GM12878 (cell line): ENCODE results near the gene PTX4. TPM values are rescaled to one million over a fixed set of nuclear protein-coding genes. Genes with fewer than 3 reads are reported as not detected.

Source experiments
- ATAC-seq: fragments of 200-7000 bp; cut with Tn5 transposase; 3 replicates; pipeline ENCODE4 v1.9.1; 2020; ENCODE audit warnings: mild to moderate bottlenecking, moderate library complexity
- BruUV-seq: library from RNA; stranded (reverse); fragments of 400-500 nt; replicated peaks from 2 replicates; lab custom pipeline; 2021; lab: Mats Ljungman, UMichigan
- CTCF ChIA-PET: fragments of 300-600 bp; sonication (Branson Sonifier 250); formaldehyde crosslinking; extraction: SDS; loops from one replicate; lab custom pipeline; 2021; ENCODE audit warnings: inconsistent platforms; lab: Yijun Ruan, JAX
- POLR2A ChIA-PET: fragments of 350-600 bp; formaldehyde crosslinking; extraction: SDS; loops from one replicate; lab custom pipeline; 2021; ENCODE audit warnings: inconsistent platforms; lab: Charles Lee
- RAD21 ChIA-PET: fragments of 300-600 bp; sonication (Branson Sonifier 250); formaldehyde crosslinking; loops from one replicate; lab custom pipeline; 2023; ENCODE audit warnings: antibody characterized with exemption; ENCODE audit not compliant: unreplicated experiment; lab: Charles Lee
- SMC1A ChIA-PET: fragments of 300-600 bp; sonication (Branson Sonifier 250); formaldehyde crosslinking; loops from one replicate; lab custom pipeline; 2023; ENCODE audit not compliant: unreplicated experiment, uncharacterized antibody; lab: Charles Lee
- DNase-seq: peaks from one replicate; pipeline ENCODE4 v3.0.0-alpha.2; 2011; ENCODE audit warnings: low read depth, low spot score
- FAIRE-seq: peaks from 3 replicates; lab custom pipeline; 2011; peaks lifted over from hg19 to GRCh38; lab: Jason Lieb, UNC
- H2AFZ ChIP-seq: 2 replicates; pipeline ENCODE4 v1.6.0; 2011; ENCODE audit warnings: low read depth, low read length, control low read depth; ENCODE audit not compliant: control insufficient read depth
- H3K27ac ChIP-seq: 2 replicates; pipeline ENCODE4 v1.5.1; 2011; ENCODE audit warnings: control low read depth; ENCODE audit not compliant: control insufficient read depth, insufficient read depth
- H3K27me3 ChIP-seq, 2 experiments: replicated peaks in 1 of 2; 2 replicates each; pipeline versions ENCODE4 v1.6.0 to v1.6.1; 2011; ENCODE audit warnings: low read length in 1 of 2; ENCODE audit not compliant: control insufficient read depth in 2 of 2, insufficient read depth in 2 of 2
- H3K36me3 ChIP-seq, 2 experiments: 2 replicates each; pipeline ENCODE4 v1.5.1; 2011; ENCODE audit warnings: low read length in 1 of 2; ENCODE audit not compliant: control insufficient read depth in 2 of 2, insufficient read depth in 2 of 2
- H3K4me1 ChIP-seq: 2 replicates; pipeline ENCODE4 v1.6.1; 2011; ENCODE audit warnings: mild to moderate bottlenecking, low read length, moderate library complexity, mixed read lengths; ENCODE audit not compliant: control insufficient read depth, insufficient read depth
- H3K4me2 ChIP-seq: 2 replicates; pipeline ENCODE4 v1.6.0; 2011; ENCODE audit warnings: control low read depth; ENCODE audit not compliant: control insufficient read depth, insufficient read depth
- H3K4me3 ChIP-seq: fragments of 200-600 bp; sonication (generic); 2 replicates; pipeline ENCODE4 v1.5.1; 2016
- H3K79me2 ChIP-seq: 2 replicates; pipeline ENCODE4 v1.6.0; 2011; ENCODE audit warnings: low read length; ENCODE audit not compliant: control insufficient read depth, insufficient read depth
- H3K9ac ChIP-seq: 2 replicates; pipeline ENCODE4 v1.8.0; 2011; ENCODE audit warnings: low read length, control low read depth, mixed read lengths; ENCODE audit not compliant: control insufficient read depth, insufficient read depth
- H3K9me3 ChIP-seq: replicated peaks from 3 replicates; pipeline ENCODE4 v1.5.1; 2011; ENCODE audit warnings: mild to moderate bottlenecking, low read length; ENCODE audit not compliant: control insufficient read depth, insufficient read depth
- H4K20me1 ChIP-seq: 2 replicates; pipeline ENCODE4 v1.6.0; 2011; ENCODE audit not compliant: control insufficient read depth, insufficient read depth
- CBX3 ChIP-seq: fragments of 200-600 bp; sonication (generic); IDR thresholded peaks from 2 replicates; pipeline ENCODE4 v1.6.1; 2016; ENCODE audit warnings: low read depth, borderline replicate concordance
- CHD1 ChIP-seq: IDR thresholded peaks from 2 replicates; pipeline ENCODE4 v1.6.1; 2012; ENCODE audit warnings: low read depth, low read length, improper control_type of control experiment
- IRF5 ChIP-seq: fragments of 450-650 bp; IDR thresholded peaks from 2 replicates; pipeline ENCODE4 v1.6.1; 2017; ENCODE audit warnings: borderline replicate concordance
- LARP7 ChIP-seq: fragments of 450-650 bp; IDR thresholded peaks from 2 replicates; pipeline ENCODE4 v1.6.1; 2017; ENCODE audit warnings: mild to moderate bottlenecking
- POLR2AphosphoS5 ChIP-seq: IDR thresholded peaks from 2 replicates; pipeline ENCODE4 v1.6.1; 2011; ENCODE audit warnings: mild to moderate bottlenecking, low read length, inconsistent platforms
- TCF7 ChIP-seq: IDR thresholded peaks from 2 replicates; pipeline ENCODE4 v1.6.1; 2014; ENCODE audit warnings: antibody characterized with exemption, borderline replicate concordance
- ZZZ3 ChIP-seq: IDR thresholded peaks from 2 replicates; pipeline ENCODE4 v1.6.1; 2011; ENCODE audit warnings: low read depth; ENCODE audit not compliant: control insufficient read depth, insufficient read length
- WGBS: methylation state at CpG from one replicate; pipeline ENCODE4 v1.1.6; 2016; ENCODE audit warnings: low lambda C conversion rate; ENCODE audit not compliant: insufficient replicate concordance, insufficient coverage; ENCODE audit errors: missing lambda C conversion rate; 5-methylcytosine and 5-hydroxymethylcytosine counted together
- in situ Hi-C: fragments of 300-500 bp; cut with MboI; formaldehyde crosslinking; loops from 9 replicates; pipeline ENCODE4 v1.14.3; 2018; ENCODE audit warnings: mixed read lengths
- intact Hi-C: fragments of 100-400 bp; cut with micrococcal nuclease; formaldehyde crosslinking; loops from one replicate; pipeline ENCODE4 v1.14.2; 2022; ENCODE audit not compliant: unreplicated experiment
- polyA plus RNA-seq, 11 experiments: library from polyadenylated mRNA; depleted of rRNA in 4 of 11; unstranded in 6 of 11; stranded (reverse) in 5 of 11; fragments of >200 nt; fragmentation: Nextera tagmentation in 4 of 11; fragmentation: Illumina TruSeq in 1 of 11; extraction: Ambion mirVana in 4 of 11; extraction: Trizol in 1 of 11; gene quantifications; 1 replicate in 1 of 11; 2 replicates in 10 of 11; pipeline versions ENCODE4 v1.2.1 to v1.2.3, GENCODE V29; 2011 to 2016; ENCODE audit warnings: inconsistent platforms in 2 of 11, missing spikeins in 2 of 11, low read depth in 1 of 11
- total RNA-seq, 4 experiments: library from RNA; depleted of rRNA in 3 of 4; stranded (reverse); fragments of >200 nt in 3 of 4; fragmentation: Illumina TruSeq in 1 of 4; extraction: Trizol in 1 of 4; gene quantifications; 2 replicates each; pipeline versions ENCODE4 v1.2.1 to v1.2.3, GENCODE V29; 2013 to 2021
- TF ChIP-seq, protein P1 (sequence below): IDR thresholded peaks from 2 replicates; pipeline ENCODE4 v1.6.1; 2012; ENCODE audit warnings: improper control_type of control experiment, low read depth, low read length; ENCODE audit not compliant: insufficient replicate concordance

PTX4 gene
- total and polyA plus RNA-seq, 10 of the 15 experiments (the other 5 are each of a cell fraction or from before 2014, with no cell fraction given) = not detected

DNA sequence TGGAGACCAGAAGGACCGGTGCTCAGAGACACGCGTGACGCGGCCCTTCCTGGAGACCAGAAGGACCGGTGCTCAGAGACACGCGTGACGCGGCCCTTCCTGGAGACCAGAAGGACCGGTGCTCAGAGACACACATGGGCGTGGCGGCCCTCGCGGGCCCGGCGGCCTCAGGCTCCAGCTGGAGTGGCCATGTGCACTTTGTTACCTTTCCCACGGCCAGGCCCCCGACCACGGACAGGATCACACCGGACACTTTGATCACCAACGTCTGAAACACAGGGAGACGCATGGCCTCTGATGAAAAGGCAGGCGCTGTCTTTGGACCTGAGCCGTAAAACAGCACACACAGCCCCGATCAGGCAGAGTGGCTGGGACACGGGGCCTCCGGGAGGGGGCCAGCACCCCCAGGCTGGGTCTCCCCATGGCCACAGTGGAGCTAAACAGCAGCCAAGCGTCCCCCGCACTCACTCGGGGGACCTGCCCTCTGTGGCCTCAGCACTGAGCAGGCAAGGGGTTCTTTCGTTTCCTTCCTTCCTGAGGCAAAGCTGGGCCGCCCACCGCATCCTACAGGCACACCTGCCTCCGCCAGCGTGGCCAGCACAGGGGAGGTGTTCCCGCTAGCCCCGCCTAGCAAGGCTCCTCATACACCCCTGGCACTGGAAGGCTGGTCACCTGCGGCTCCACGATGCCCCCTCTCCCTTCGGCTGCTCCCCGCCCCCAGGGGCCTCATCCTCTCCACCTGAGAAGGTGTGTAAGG is 31.1 kb downstream of the PTX4 start:
- CTCF ChIA-PET = no interaction called here
- no peaks in the 10 kb centered on the region for H3K79me2 ChIP-seq
- H3K36me3 ChIP-seq = peaks cover 0 to 12% of the 10 kb centered on the region in 2 experiments; a peak in 3 of 4 replicates
- H3K4me1 ChIP-seq = peaks cover 10% of the 10 kb centered on the region
- H3K4me3 ChIP-seq = no peak overlapping the region
- ATAC-seq = no peak
- intact Hi-C loops = no loop called here
- POLR2A ChIA-PET = no interaction called here
- no peak overlapping the region for H3K27ac ChIP-seq
- H3K9ac ChIP-seq = no peak overlapping the region
- H3K9me3 ChIP-seq = no peaks in the 10 kb centered on the region
- no peaks in the 10 kb centered on the region for H3K27me3 ChIP-seq
- H2AFZ ChIP-seq = no peak overlapping the region
- RAD21 ChIA-PET = no interaction called here
- WGBS = 89% methylated on average over 38 of the region's 42 CpGs
- H3K4me2 ChIP-seq = no peak overlapping the region
- TF ChIP-seq CHD1 (no peak), CBX3 (no peak), POLR2AphosphoS5 (no peak), IRF5 (no peak), LARP7 (no peak), TCF7 (no peak), ZZZ3 (no peak)
- TF ChIP-seq, protein P1, sequence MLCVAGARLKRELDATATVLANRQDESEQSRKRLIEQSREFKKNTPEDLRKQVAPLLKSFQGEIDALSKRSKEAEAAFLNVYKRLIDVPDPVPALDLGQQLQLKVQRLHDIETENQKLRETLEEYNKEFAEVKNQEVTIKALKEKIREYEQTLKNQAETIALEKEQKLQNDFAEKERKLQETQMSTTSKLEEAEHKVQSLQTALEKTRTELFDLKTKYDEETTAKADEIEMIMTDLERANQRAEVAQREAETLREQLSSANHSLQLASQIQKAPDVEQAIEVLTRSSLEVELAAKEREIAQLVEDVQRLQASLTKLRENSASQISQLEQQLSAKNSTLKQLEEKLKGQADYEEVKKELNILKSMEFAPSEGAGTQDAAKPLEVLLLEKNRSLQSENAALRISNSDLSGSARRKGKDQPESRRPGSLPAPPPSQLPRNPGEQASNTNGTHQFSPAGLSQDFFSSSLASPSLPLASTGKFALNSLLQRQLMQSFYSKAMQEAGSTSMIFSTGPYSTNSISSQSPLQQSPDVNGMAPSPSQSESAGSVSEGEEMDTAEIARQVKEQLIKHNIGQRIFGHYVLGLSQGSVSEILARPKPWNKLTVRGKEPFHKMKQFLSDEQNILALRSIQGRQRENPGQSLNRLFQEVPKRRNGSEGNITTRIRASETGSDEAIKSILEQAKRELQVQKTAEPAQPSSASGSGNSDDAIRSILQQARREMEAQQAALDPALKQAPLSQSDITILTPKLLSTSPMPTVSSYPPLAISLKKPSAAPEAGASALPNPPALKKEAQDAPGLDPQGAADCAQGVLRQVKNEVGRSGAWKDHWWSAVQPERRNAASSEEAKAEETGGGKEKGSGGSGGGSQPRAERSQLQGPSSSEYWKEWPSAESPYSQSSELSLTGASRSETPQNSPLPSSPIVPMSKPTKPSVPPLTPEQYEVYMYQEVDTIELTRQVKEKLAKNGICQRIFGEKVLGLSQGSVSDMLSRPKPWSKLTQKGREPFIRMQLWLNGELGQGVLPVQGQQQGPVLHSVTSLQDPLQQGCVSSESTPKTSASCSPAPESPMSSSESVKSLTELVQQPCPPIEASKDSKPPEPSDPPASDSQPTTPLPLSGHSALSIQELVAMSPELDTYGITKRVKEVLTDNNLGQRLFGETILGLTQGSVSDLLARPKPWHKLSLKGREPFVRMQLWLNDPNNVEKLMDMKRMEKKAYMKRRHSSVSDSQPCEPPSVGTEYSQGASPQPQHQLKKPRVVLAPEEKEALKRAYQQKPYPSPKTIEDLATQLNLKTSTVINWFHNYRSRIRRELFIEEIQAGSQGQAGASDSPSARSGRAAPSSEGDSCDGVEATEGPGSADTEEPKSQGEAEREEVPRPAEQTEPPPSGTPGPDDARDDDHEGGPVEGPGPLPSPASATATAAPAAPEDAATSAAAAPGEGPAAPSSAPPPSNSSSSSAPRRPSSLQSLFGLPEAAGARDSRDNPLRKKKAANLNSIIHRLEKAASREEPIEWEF = no peak
- TF ChIP-seq, all 136 proteins: peak for 0
- in situ Hi-C loops = no loop called here
- no peak for FAIRE-seq
- no peaks in the 10 kb centered on the region for H4K20me1 ChIP-seq
- no TSS peak for BruUV-seq
- DNase-seq = no peak
- SMC1A ChIA-PET = no interaction called here
